HepG2 (cell line): ENCODE results near the gene MORN1. TPM values are rescaled to one million over a fixed set of nuclear protein-coding genes. Genes with fewer than 3 reads are reported as not detected.

Source experiments
- AKAP8 ChIP-seq: sonication (generic); formaldehyde crosslinking; IDR thresholded peaks from 2 replicates; pipeline ENCODE4 v1.5.1; 2020; ENCODE audit warnings: mild to moderate bottlenecking, missing genetic modification reagents
- FLYWCH1 ChIP-seq: sonication (generic); formaldehyde crosslinking; IDR thresholded peaks from 2 replicates; pipeline ENCODE4 v1.8.1; 2023; ENCODE audit warnings: mild to moderate bottlenecking, missing genetic modification reagents
- IRX3 ChIP-seq: sonication (generic); formaldehyde crosslinking; IDR thresholded peaks from 2 replicates; pipeline ENCODE4 v1.8.1; 2023; ENCODE audit warnings: mild to moderate bottlenecking, low read depth, missing genetic modification reagents, borderline replicate concordance
- JARID2 ChIP-seq: sonication (generic); formaldehyde crosslinking; IDR thresholded peaks from 2 replicates; pipeline ENCODE4 v1.8.1; 2023; ENCODE audit warnings: missing genetic modification reagents, inconsistent platforms; ENCODE audit not compliant: insufficient replicate concordance
- KAT7 ChIP-seq: IDR thresholded peaks from 2 replicates; pipeline ENCODE4 v1.6.1; 2018; ENCODE audit warnings: borderline replicate concordance, missing compliant biosample characterization
- KDM5B ChIP-seq: sonication (generic); formaldehyde crosslinking; IDR thresholded peaks from 2 replicates; pipeline ENCODE4 v1.4.0; 2020; ENCODE audit warnings: missing genetic modification reagents, mild to moderate bottlenecking, borderline replicate concordance
- MEF2D ChIP-seq: sonication (generic); formaldehyde crosslinking; IDR thresholded peaks from 2 replicates; pipeline ENCODE4 v1.5.1; 2020; ENCODE audit warnings: mild to moderate bottlenecking, missing genetic modification reagents
- MTF1 ChIP-seq: sonication (generic); formaldehyde crosslinking; IDR thresholded peaks from 2 replicates; pipeline ENCODE4 v1.5.0; 2020; ENCODE audit warnings: missing genetic modification reagents
- NFAT5 ChIP-seq: sonication (generic); formaldehyde crosslinking; IDR thresholded peaks from 2 replicates; pipeline ENCODE4 v1.4.0; 2020; ENCODE audit warnings: missing genetic modification reagents
- NR2F2 ChIP-seq: IDR thresholded peaks from 2 replicates; pipeline ENCODE4 v1.6.1; 2012; ENCODE audit warnings: low read depth, inconsistent platforms, borderline replicate concordance
- RFX1 ChIP-seq: fragments of 450-650 bp; IDR thresholded peaks from 2 replicates; pipeline ENCODE4 v1.6.1; 2017
- SNAPC2 ChIP-seq: sonication (generic); formaldehyde crosslinking; IDR thresholded peaks from 2 replicates; pipeline ENCODE4 v1.8.1; 2022; ENCODE audit warnings: mild to moderate bottlenecking, missing genetic modification reagents
- SP140L ChIP-seq: sonication (generic); formaldehyde crosslinking; IDR thresholded peaks from 2 replicates; pipeline ENCODE4 v1.4.0; 2020; ENCODE audit warnings: missing genetic modification reagents, borderline replicate concordance
- TAF15 ChIP-seq: fragments of 200-400 bp; formaldehyde crosslinking; IDR thresholded peaks from one replicate; pipeline ENCODE4 v1.6.1; 2018; ENCODE audit warnings: mild to moderate bottlenecking, low read depth, low read length; ENCODE audit not compliant: poor library complexity, severe bottlenecking
- TEAD3 ChIP-seq: optimal IDR thresholded peaks from 2 replicates; pipeline ENCODE3; 2016; ENCODE audit warnings: borderline replicate concordance
- ZFP41 ChIP-seq: sonication (generic); formaldehyde crosslinking; IDR thresholded peaks from 2 replicates; pipeline ENCODE4 v1.4.0; 2020; ENCODE audit warnings: mild to moderate bottlenecking, missing genetic modification reagents, borderline replicate concordance
- ZNF333 ChIP-seq: sonication (generic); formaldehyde crosslinking; IDR thresholded peaks from 2 replicates; pipeline ENCODE4 v1.4.0; 2020; ENCODE audit warnings: mild to moderate bottlenecking, missing genetic modification reagents, borderline replicate concordance
- ZNF788 ChIP-seq: sonication (generic); formaldehyde crosslinking; IDR thresholded peaks from 2 replicates; pipeline ENCODE4 v1.5.0; 2020; ENCODE audit warnings: mild to moderate bottlenecking, missing genetic modification reagents, borderline replicate concordance
- ZNF850 ChIP-seq: sonication (generic); formaldehyde crosslinking; conservative IDR thresholded peaks from 2 replicates; pipeline ENCODE4 v1.9.0; 2021; ENCODE audit warnings: mild to moderate bottlenecking, missing genetic modification reagents
- polyA plus RNA-seq, 8 experiments: library from polyadenylated mRNA; depleted of rRNA in 3 of 8; stranded (reverse) in 7 of 8; unstranded in 1 of 8; fragments of >200 nt; fragmentation: Illumina TruSeq in 4 of 8; extraction: Trizol in 4 of 8; gene quantifications; 2 replicates each; pipeline versions ENCODE4 v1.2.1 to v1.2.3, GENCODE V29; 2011 to 2016; ENCODE audit warnings: low read depth in 4 of 8, missing spikeins in 1 of 8, mixed read lengths in 1 of 8; ENCODE audit not compliant: insufficient read depth in 1 of 8
- total RNA-seq, 5 experiments: library from RNA; depleted of rRNA; stranded (reverse); fragments of >200 nt; fragmentation: Illumina TruSeq; extraction: Trizol; gene quantifications; 2 replicates each; pipeline ENCODE4 v1.2.3, GENCODE V29; 2016; ENCODE audit warnings: low read depth in 1 of 5
- TF ChIP-seq, protein P1 (sequence below): sonication (generic); formaldehyde crosslinking; IDR thresholded peaks from 2 replicates; pipeline ENCODE4 v1.5.0; 2020; ENCODE audit warnings: mild to moderate bottlenecking, missing genetic modification reagents
- TF ChIP-seq, protein P2 (sequence below): sonication (generic); formaldehyde crosslinking; IDR thresholded peaks from 2 replicates; pipeline ENCODE4 v1.4.0; 2020; ENCODE audit warnings: missing genetic modification reagents, low read depth, mild to moderate bottlenecking, borderline replicate concordance

The MORN1 gene
- total and polyA plus RNA-seq, 2 of the 13 experiments (the other 11 are each of a cell fraction or from before 2014, with no cell fraction given): 3.1 to 6.5 TPM

GRCh38 chr1:2314273-2314802, 77.0 kb downstream of the MORN1 start (continued):
- TF ChIP-seq FLYWCH1: no peak
- TF ChIP-seq ZNF788: no peak
- TF ChIP-seq KAT7 (CRISPR knock-in tag): no peak
- TF ChIP-seq ZFP41 (CRISPR knock-in tag): no peak
- no peak for TF ChIP-seq RFX1
- TF ChIP-seq, protein P1, sequence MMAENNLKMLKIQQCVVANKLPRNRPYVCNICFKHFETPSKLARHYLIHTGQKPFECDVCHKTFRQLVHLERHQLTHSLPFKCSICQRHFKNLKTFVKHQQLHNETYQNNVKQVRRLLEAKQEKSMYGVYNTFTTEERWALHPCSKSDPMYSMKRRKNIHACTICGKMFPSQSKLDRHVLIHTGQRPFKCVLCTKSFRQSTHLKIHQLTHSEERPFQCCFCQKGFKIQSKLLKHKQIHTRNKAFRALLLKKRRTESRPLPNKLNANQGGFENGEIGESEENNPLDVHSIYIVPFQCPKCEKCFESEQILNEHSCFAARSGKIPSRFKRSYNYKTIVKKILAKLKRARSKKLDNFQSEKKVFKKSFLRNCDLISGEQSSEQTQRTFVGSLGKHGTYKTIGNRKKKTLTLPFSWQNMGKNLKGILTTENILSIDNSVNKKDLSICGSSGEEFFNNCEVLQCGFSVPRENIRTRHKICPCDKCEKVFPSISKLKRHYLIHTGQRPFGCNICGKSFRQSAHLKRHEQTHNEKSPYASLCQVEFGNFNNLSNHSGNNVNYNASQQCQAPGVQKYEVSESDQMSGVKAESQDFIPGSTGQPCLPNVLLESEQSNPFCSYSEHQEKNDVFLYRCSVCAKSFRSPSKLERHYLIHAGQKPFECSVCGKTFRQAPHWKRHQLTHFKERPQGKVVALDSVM (CRISPR knock-in tag): peak; percentile 93
- TF ChIP-seq KDM5B (CRISPR knock-in tag): peak; percentile 25; the same call in 1 of the 2 replicates
- peak; percentile 30; the same call in 1 of the 2 replicates for TF ChIP-seq NR2F2
- no peak for TF ChIP-seq ZNF333 (CRISPR knock-in tag)
- TF ChIP-seq, protein P2, sequence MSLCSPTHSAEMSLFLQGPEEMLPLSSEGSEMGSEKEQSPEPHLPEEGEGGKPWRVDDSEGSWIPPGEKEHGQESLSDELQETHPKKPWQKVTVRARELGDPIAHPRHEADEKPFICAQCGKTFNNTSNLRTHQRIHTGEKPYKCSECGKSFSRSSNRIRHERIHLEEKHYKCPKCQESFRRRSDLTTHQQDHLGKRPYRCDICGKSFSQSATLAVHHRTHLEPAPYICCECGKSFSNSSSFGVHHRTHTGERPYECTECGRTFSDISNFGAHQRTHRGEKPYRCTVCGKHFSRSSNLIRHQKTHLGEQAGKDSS (CRISPR knock-in tag): no peak
- no peak for TF ChIP-seq SP140L
- peak; percentile 57 for TF ChIP-seq TEAD3 (CRISPR knock-in tag)
- TF ChIP-seq IRX3 (CRISPR knock-in tag): no peak
- TF ChIP-seq ZNF850 (CRISPR knock-in tag): no peak
- TF ChIP-seq TAF15: no peak
- no peak for TF ChIP-seq MTF1 (CRISPR knock-in tag)
- TF ChIP-seq AKAP8 (CRISPR knock-in tag): no peak
- no peak for TF ChIP-seq JARID2 (CRISPR knock-in tag)
- TF ChIP-seq MEF2D (CRISPR knock-in tag): 0 out of 2 replicates have a peak, but pooled peaks have one; percentile 30
- no peak for TF ChIP-seq SNAPC2
- TF ChIP-seq NFAT5: no peak
